HG03025 (cell line): ENCODE results near the gene MTUS2.

Source experiments
- ATAC-seq: cut with Tn5 transposase; IDR thresholded peaks from one replicate; pipeline ENCODE4 v1.9.1; 2021; ENCODE audit warnings: mild to moderate bottlenecking, moderate library complexity; ENCODE audit not compliant: unreplicated experiment, low FRiP score

MTUS2 gene

GRCh38 chr13:29021311-29021710 lies 201.2 kb downstream of the MTUS2 start:
- no peak for ATAC-seq

DNA sequence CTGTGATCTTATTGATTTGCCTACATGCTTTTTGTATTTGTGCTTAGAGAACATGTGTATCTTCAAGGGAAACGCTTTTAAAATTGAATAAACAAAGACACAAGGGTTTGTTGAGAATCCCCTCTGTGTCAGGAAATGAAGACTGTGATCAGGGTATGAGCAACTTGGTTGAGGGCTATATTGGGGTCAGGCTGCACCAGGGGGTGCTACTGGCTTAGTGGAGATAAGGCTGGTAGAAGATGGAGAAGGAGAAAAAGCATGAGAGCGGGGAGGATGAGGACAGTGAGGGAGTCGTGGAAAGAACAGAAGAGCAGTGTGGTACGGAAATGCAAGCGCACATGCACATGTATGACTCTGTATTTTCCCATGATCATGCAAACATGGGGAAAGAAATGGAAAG lies 201.6 kb downstream of the MTUS2 start:
- ATAC-seq: no peak

DNA sequence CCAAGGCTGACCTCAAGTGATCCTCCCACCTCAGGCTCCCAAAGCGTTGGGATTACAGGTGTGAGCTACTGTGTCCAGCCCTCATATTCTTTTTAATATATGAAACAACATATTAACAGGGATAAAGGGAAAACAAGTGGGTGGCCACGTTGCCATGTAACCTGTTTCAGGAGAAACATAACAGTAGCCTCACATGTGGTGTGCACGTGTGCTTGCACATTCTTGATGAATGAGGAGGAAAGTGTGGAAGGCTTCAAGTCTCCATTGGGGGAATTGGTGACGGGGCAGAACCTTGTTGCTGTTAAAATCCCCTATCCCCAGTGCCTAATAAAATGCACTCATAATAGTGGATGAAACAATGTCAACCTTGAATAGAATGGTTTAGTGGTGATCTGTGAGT lies 202.3 kb downstream of the MTUS2 start:
- ATAC-seq: no peak

DNA sequence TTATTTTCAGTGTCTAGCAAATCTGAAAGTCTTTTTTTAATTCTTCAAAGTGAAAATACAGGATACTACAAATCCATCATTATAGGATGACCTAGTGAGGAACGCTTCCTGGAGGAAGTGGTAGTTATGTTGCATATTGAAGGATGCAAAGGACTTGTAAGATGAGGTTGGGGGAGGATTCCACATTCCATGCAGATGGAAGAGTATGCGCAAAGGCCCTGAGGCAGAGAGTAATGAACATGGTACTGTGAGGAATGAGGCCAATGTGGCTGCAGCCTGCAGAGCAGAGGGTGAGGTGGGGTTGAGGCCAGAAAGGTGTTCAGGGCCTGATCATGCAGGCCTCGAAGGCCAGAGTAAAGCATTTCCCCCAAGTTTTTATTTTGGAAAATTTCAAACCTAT lies 202.8 kb downstream of the MTUS2 start:
- ATAC-seq: no peak

DNA sequence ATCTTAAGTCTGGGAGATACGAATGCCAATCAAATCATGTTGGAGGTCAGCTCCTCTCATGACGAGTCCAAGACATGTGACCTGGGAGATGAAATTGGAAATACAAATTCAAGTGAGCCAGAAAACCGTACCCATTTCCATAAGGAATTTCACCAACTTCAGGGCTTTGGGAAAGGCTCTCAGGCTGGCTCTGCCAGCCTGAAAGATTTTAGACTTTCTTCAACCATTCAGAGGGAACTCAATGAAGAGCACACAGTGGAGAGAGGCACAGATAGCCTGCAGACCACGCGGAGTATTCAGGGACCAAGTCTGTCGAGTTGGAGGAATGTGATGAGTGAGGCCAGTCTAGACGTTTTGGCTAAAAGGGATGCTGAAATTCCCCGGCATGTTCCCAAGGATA lies 204.6 kb downstream of the MTUS2 start:
- ATAC-seq: no peak

DNA sequence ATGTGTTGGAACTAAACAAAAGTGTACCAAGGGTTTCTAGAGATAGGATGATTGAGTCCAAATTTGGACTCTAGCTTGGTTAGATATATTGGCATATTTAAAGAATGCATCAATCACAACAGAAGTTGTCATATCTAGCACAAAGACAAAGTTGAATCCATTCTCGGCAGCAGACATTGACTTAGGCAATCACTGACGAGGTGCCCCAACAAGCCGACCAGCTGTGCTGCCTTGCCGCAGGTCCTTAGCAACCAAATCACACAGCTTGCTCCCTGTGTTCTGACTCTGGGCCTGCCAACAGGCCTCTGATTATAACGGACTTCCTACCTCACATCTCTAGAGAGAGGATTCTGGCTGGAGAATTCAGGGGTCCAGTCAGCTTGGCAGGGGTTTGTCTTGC lies 208.7 kb downstream of the MTUS2 start:
- no peak for ATAC-seq

GRCh38 chr13:29038700-29039099 lies 218.6 kb downstream of the MTUS2 start:
- ATAC-seq: no peak

GRCh38 chr13:29039212-29039611 lies 219.1 kb downstream of the MTUS2 start:
- no peak for ATAC-seq

GRCh38 chr13:29046588-29046987 lies 226.4 kb downstream of the MTUS2 start:
- ATAC-seq: no peak

- no peak for ATAC-seq
These were observed 229.4 kb downstream of the MTUS2 start for GRCh38 chr13:29049524-29049923.

DNA sequence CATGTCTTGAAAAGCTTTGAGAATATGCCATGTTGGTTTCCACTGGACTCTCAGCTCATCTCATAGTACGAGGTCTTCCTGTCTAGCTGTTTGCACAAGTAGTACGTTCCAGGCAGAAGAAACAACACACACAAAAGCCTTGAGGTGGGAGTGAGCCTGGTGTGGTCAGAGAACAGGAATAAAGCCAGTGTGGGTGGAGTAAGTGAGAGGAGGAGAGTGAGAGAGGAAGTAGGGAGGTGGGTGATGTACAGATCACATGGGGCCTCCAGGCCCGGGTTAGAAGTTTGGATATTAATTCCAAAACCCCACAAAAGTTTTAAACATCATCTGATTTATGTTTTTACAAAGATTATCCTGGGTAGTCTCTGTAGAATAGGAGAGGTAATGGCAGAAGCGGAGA lies 230.6 kb downstream of the MTUS2 start:
- ATAC-seq: no peak

DNA sequence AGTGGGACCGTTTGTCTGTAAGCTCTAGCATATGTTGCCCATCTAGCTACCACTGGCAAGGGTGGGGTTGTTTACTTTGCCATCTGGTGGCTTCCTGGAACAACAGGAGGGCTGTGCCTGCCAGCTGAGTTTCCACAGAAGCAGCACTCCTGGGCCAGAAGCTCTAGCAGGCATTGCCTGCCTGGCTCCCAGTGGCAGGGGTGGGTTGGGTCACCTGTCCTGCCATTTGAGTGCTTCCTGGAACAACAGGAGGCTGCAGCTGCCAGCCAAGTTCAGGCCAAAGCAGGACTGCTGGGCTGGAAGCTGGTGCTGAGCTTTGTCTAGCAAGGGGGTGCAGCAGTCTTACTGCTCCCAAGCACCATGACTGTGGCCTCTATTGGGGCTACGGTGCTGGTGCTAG lies 239.7 kb downstream of the MTUS2 start:
- ATAC-seq: no peak

DNA sequence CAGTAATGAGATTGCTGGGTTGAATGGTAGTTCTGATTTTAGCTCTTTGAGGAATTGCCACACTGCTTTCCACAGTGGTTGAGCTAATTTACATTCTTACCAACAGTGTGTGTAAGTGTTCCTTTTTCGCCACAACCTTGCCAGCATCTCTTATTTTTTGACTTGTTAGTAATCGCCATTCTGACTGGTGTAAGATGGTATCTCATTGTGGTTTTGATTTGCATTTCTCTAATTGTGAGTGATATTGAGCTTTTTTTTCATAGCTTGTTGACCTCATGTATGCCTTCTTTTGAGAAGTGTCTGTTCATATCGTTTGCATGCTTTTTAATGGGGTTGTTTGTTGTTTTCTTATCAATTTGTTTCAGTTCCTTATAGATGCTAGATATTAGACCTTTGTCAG lies 245.0 kb downstream of the MTUS2 start:
- ATAC-seq: no peak

- no peak for ATAC-seq
These were observed 247.3 kb downstream of the MTUS2 start for GRCh38 chr13:29067306-29067945.

GRCh38 chr13:29073755-29074154 lies 253.6 kb downstream of the MTUS2 start:
- no peak for ATAC-seq

DNA sequence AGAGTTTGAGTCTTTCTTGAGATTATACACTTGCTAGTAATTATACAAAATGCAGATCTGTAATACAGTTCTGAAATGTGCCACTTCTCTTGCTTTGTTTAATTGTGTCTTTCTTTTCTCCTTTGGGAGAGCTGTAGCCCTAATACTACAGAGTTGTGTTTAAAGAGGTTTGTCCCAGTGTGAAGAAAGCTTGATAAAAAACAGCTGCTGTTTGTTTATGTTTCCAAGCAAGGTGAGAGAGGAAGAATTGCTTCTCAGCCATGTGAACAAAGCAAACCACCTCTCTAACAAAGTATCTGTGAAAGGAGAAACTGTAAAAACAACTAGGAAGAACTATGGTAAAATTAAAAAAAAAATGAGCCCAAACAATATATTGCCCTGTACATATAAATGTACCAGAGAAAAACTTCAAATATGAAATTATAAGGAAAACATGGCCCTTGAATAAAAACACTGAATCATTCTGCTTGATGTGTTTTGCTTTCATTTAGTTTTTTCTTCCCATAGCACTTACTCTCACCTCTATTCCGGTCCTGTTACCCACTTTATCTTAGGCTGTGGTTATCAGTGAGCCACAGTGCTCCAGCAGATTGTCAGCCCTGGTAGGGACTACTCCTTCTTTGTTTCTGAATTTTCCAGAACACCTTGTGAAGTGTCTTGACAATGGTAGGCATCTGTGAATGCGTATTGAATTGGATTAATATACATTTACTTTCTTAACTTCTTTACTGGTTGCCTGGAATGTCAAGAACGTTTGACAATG lies 257.1 kb downstream of the MTUS2 start:
- ATAC-seq: no peak

DNA sequence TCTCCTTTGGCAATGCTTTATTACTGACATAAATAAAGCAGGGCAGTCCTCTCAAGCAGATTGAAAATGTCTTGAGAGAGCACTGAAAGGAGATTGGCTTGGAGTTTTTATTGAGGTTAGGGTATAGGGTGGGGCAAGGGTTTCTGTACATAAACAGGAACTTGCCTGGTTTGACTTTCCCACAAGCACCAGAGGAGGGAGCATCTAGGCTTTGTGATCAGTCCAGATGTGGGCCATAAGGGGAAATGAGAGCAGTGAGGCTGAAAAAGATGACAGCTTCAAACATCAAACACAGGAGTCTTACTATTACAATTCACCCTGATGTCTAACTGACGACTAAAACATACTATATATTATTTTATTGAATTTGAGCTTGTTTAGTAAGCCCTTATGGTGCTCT lies 260.9 kb downstream of the MTUS2 start:
- ATAC-seq: peak; percentile 99

DNA sequence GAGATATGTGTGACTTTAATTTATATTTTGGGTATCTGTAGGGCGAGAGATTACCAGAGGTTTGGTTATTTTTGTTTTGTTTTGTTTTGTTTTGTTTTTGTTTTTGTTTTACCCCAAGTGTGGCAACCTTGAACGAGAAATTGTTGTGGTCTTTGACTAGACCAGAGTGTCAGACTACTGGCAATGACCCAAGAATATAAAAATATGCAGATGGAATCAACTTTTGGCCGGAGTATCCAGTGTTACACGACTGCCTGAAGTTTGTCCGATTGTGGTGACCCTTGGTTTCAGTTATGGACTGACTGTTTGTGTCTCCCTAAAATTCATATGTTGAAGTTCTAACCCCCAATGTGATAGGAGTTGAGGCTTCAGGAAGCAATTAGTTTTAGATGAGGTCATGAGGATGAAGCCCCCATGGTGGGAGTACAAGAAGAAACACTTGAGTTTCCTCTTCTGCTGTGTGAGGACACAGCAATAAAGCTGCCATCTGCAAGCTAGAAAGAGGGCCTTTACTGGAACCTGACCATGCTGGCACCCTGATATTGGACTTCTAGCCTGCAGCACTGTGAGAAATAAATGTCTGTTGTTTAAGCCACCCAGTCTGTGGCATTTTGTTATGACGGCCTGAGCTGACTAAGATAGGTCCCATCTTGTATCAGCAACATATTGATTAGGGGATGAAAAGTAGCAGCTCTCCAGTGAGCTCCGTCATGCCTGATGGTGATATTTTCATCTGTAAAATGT lies 261.7 kb downstream of the MTUS2 start:
- ATAC-seq: no peak

GRCh38 chr13:29099781-29100406 lies 279.8 kb downstream of the MTUS2 start:
- no peak for ATAC-seq

DNA sequence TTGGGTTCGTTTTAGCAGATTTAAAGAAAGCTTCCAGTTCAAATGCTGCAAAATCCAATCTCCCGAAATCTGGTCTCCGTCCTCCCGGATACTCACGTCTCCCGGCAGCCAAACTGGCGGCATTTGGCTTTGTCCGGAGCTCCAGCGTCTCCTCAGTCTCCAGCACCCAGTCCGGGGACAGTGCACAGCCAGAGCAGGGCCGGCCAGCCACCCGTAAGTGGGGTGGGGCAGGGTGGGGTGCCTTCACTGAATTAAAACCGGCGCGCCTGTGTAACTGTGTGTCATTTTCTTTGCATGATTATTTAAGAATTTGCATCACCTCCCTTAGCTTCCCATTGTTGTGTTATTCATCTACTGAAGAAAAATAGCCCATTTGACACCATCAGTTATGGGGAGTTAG lies 280.6 kb downstream of the MTUS2 start:
- no peak for ATAC-seq

DNA sequence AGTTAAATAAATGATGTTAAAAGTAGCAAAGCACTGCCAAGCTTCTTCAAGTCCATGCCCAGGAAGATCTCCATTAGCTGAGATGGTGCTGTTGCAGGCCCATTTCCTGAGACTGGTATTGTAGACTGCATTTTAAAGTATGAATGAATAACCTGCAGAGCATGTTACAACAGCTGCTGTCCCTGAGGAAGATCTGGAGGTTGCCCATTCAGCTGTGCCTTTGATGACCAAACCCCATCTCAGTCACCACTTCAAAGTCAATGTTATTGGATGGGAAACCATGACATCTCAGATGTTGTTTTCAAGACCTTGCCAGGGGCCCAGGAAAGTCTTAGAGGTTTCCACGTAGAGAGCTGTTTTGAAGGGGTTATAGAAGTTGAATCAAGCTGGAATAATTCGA lies 281.3 kb downstream of the MTUS2 start:
- no peak for ATAC-seq
